GDM1 (cell line): ENCODE results near the gene TCF19.

ENCODE experiments used
- DNase-seq: peaks from one replicate; lab custom pipeline; 2025; lab: John Stamatoyannopoulos, UW

Gene TCF19

DNA sequence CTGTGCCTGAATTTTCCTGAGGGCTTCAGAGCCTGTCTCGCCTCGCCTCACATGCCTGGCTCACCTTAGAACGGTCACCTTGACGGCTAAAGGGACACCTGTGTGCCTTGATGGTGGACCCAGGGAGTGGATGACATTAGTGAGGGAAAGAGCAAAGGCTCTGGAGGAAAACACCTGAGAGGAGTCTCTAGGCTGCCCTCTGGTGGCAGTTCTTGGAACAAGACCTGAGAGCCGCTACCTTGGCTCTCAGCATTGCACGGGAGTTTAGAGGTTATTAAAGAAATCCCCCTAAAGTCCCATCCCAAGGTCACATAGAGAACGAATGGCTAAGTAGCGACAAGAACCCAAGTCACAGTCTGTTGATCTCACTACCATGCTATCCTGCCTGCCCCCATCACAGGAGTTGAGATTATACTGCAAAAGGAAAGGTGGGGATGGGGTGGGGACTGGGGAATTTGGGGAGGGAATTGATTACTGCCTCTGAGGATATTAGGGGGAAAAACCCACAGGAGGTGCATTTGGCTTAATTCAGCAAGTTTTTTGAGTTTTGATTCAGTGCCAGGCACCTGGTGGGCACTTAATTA lies 30.2 kb upstream of the TCF19 start:
- DNase-seq: no peak

DNA sequence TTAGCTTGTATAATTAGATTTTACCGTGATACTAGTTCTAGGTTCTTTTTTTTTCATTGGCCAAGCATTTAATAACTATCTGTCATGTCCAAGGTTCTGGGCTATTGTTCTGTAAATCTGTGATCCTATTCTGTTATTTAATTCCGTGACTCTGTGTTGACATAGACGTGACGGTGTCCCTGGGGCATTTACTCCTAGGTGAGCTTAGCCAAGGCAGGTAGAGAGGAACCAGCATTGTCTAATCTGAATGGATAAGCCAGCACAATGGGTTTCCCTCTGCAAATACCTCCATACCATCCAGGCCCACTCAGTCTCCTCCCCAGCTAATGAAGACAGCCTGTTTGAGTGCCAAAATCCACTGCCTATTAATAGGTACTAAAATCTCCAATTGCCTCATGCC lies 29.3 kb upstream of the TCF19 start:
- no peak for DNase-seq

DNA sequence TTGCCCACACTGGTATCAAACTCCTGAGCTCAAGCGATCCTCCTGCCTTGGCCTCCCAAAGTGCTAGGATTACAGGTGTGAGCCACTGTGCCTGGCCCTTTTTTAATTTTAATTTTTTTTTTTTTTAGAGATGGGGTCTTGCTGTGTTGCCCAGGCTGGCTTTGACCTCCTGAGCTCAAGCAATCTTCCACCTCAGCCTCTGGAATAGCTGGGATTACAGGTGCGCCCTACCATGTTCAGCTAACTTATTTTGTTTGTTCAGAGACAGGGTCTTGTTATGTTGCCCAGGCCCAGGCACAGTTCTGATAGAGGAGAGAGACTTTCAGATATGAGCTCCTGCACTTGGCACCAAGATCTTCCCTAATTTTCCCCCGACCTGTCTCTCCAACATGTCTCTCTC lies 27.6 kb upstream of the TCF19 start:
- no peak for DNase-seq

DNA sequence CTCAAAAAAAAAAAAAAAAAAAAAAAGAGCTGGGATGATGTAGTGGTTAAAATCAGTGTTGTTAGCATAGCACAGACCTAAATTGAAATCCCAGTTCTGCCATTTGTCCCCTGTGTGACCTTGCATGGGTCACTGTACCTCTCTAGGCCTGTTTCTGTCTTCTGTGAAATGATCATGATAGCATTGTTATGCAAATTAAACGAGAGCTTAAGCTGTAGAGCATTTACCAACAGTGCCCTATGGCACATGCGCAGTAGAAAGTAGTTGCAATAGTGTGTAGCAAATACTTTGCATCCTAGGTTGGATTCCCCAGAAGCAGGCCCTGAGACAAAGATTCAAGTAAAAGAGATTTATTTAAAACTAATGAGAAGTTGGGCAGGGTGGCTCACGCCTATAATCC lies 26.8 kb upstream of the TCF19 start:
- no peak for DNase-seq

DNA sequence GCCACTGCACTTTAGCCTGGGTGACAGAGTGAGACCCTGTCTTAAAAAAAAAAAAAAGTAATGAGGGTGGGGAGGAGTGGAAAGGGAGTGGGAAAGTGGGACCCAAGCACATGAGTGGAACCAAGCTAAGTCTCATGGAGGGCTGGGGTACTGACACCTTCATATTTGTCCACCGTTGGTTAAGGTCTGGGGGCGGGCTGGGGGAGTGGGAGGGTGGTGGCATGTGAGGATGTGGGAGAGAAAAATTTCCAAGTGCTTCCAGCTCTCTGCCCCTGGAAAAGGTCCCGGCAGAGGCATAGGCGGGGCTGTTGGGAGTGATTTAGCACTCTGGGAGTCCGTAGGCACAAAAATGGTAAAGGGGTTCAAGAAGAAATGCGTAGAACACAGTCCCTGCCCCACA lies 25.6 kb upstream of the TCF19 start:
- no peak for DNase-seq

DNA sequence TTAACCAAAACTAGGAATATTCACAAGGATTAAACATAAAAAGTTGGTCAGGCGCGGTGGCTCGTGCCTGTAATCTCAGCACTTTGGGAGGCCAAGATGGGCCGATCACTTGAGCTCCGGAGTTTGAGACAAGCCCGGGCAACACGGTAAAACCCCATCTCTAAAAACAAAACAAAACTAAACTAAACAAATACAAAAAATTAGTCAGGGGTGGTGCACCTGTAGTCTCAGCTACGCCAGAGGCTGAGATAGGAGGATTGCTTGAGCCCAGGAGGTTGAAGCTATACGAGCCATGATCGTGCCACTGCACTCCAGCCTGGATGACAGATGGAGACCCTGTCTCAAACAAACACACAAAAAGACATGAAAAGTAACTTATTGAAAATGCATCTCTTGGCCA lies 22.7 kb upstream of the TCF19 start:
- DNase-seq: no peak

DNA sequence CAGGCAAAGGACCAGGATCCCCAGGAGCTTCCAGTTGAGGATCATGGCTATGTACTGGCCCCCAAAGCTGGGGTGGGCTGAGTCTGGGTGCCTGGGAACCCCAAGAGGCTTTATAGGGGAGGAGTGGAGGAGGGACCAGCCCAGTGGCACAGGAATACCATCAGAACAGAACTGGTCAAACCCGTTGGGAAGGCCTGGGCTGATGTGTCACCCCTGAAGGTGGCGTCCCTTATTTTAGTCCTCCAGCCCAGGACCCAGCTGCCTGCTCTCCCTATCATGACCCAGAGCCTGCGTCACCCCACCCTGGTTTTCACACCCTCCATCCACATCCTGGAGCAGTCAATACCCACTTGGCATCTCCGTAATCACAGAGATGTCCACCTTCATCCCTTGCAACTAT lies 19.4 kb upstream of the TCF19 start, which contains the start of gene PSORS1C2:
PSORS1C2 (minus strand) TSS at position 85 of the 400 bp plus-strand sequence; CDS start at position 45, 40 bp downstream.
- DNase-seq: no peak

DNA sequence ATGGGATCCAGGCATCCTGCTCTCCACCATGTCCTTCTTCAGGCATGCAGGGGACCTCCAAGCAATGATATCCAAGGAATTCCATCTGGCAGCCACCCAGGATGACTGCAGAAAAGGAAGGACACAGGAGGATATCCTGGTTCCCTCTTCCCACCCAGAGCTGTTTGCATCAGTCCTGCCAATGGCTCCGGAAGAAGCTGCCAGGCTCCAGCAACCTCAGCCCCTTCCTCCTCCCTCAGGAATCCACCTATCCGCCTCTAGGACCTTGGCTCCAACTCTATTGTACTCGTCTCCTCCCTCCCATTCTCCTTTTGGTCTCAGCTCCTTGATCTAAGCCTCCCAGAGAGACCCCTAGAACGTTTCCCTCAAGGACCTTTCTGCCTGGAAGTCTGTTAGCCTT lies 18.8 kb upstream of the TCF19 start:
- no peak for DNase-seq

DNA sequence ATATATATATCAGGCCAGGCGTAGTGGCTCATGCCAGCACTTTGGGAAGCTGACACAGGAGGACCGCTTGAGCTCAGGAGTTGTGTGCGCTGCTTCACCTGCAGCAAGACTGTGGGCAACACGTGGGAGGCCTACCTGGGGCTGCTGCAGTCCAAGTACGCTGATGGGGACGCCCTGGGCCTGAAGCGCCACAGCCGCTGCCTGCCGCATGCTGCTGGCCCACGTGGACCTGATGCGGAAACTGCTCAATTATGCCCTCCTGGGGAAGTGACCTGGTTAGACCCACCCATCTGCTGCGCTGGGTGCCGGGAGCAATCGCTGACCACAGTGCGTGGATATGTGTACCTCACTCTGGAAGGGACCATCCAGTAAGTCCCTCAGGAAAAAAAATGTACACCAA lies 17.7 kb upstream of the TCF19 start:
- no peak for DNase-seq

DNA sequence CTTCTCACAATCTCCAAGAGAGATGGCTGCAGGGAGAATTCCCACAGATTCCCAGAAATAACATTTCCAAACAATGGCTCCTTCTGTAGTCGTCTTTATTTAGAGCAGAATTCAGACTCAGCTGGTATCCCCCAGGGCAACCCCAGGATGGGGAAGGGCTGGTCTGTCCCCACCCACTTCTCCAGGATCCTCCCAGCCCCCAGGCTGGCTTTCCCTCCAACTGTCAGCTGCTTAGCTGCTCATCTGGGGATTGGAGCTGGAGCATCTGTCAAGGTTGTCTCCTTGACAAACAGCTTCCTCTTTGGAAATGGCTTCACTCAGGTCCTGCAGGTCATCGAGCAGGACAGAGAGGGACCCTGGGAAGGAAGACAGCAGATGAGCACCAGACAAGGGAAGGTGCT lies 16.0 kb upstream of the TCF19 start:
- no peak for DNase-seq

DNA sequence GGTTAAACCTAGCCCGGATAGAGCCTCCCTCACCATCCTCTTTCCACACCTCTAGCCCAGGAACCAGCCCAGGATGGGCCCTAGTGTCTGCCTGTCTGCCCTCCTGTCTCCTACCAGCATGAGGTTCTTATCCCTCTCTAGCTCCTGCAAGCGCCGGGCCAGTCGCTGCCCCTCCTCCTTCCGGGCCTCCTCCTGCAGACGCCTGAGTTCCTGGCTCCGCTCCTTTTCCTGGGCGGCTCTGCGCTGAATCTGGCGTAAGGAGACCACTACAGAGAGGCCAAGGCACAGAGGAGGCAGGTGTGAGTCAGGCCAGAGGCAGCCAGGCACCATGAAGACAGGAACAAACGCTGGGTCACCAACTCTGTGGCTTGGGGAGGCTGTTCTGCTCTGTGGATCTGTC lies 15.2 kb upstream of the TCF19 start:
- no peak for DNase-seq

DNA sequence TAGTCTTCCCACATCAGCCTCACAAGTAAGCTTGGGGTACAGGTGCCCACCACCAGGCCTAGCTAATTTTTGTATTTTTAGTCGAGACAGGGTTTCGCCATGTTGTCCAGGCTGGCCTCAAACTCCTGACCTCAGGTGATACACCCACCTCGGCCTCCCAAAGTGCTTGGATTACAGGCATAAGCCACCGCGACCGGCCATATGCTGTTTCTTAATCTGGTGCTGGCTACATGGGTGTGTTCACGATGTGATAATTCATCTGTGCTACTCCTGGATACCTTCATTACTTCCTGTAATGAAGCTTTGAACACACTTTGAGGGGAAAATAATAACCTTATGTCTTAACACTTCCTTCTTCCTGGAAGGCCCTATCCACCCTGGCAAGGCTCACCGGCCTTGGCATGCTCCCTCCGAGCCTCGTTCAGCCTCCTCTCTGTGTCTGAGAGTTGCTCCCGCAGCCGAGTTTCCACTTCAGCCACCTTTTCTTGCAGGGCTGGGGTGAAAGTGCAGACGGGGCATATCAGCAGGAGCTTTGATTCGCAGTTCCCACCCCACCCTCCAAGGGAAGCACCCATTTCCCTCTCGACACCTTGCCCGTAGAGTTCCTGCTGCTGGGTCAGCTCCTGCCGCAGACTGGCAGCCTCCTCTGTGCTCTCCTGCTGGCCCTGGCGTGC lies 14.0 kb upstream of the TCF19 start:
- no peak for DNase-seq

DNA sequence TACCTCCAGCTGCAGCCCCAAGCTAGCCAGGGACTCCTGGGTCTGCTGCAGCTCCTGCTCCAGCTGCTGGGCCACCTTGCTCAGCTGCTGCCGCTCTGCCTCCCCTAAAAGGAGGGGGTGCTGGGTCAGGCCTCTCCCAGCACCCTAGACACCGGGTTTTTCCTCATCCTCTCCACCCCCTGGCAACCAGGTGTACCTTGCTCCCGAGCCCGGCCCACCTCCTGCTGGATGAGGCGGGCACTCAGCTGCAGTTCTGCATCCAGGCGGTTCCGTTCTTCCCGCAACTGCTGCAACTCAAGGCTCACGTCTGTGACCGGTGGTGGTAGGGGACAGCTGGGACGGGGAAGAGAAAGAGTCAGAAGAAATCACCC lies 13.4 kb upstream of the TCF19 start:
- DNase-seq: no peak

DNA sequence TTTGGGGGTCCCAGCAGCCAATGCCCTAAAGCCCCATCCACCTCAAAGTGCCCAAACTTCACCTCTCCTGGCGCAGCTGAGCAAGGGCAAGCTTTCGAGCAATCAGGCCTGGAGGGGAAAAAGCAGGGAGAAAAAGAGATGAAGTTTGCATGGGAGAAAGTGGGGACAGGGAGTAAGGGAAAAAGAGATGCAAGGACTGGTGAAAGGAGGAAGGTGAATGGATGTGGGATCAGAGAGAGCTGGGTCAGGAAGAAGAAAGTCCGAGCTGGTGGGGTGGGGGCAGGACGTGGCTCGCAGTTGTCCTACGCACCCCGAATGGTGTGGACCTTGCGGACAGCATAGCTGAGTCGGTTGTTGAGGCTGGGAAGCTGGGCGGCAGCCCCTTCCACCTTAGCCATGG lies 13.0 kb upstream of the TCF19 start:
- DNase-seq: no peak

DNA sequence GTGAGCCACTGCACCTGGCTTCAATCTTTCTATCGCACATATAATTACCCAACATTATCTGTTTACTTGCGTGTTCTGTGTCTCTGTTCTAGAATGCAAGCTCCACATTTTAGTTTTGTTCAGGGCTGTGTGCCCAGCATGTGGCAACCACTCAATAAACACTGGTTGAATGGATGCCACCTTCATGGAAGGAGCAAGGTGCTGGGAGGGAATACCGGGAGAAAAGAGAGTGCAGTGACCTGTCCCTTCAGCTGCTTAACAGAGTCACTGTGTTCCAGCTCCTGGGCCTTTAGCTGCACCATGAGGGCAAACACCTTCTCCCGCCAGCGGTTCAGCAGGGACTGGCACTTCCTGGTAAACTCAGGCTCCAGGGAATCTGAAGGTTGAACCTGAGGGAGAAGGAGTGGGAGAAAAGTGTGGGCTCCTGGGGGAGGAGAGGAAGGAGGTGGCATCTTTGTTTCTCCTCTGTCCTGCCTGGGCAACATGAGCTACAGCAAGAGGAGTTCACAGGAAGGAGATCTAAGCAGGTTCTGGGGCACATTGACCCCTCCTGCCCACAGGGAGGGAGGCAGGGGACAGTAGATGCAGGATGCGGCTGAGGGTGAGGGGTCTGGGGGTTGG lies 8.5 kb upstream of the TCF19 start:
- DNase-seq: no peak

DNA sequence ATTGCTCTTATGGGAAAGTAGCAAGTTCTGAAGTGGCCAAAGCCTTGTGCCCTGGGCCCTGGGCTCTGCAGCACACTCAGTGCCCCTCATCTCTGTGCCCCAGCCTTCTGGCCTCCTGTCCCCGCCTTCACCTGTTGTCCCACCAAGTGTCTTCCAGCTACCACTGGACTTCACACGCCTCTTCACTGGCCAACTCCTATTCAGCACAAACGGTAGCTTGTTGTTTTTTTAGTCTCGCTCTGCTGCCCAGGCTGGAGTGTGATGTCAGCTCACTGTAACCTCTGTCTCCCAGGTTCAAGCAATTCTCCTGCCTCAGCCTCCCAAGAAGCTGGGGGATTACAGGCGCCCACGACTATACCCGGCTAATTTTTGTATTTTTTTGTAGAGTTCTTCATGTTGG lies 5.6 kb upstream of the TCF19 start:
- no peak for DNase-seq

DNA sequence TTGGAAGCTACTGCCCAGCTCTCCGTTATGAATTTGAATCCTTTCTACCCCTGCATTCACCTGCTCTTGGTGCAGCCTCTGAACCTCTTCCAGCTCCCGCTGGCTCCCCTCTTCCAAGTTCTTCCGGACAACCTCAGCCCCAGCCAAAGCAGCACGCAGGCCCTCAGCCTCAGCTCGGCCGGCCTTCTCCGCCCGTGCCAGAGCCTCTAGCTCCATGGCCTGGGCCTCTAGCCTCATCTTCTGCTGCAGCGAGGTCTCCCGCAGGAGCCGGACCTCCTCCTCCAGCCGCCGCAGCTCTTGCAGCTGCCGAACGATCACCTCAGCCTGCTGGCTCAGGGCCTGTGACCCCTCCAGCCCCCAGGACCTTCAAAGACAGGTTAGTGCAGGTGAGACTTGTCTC lies 4.0 kb upstream of the TCF19 start:
- DNase-seq: no peak

DNA sequence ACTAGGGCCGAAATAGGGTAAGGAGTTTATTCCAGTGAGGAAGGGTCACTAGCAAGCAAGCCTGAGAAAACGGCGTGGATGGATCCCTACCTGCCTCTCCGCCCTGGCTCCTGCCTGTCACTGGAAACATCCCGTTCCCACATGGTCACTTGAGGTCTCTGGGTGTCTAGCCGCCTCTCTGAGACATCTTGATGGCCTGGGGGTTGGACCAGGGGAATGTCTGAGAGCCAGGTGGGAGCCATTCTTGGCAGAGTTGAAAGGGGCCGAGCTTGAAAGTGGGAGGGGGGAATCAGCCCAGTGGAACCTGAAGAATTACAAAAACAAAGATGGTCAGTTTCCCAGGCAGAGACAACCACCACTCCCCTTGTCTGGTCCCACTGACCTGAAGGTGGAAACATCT lies 1.7 kb upstream of the TCF19 start:
- no peak for DNase-seq

DNA sequence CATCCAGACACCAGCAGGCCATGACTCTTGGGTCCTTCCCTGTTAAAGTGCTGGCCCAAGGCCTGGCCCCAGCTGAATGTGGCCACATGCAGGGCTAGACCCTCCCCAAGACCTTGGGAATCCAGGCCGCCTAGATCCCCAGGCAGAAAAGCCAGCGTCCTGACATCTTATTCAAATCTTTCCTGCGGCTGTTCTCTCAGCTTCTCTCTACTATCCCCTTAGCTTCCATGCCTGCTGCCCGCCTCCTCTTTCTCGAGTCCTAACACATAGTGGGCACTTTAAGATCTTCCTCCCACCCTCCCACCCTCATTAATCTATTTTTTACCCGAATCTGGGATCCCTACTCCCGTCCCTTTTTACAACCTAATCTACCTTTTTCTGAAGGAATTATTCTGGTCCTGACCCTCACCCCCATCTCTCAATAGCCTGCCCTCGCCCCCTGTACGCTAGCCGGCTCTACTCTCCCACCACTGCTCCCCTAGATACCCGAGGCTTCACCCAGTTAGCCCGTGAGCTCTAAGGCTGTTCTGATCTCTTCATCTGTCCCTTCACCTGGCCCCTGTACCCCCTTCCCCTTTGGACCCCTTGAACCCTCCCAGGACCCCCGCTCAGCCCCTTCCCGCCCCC lies 763 bp upstream of the TCF19 start, which contains the start of gene CCHCR1:
CCHCR1 (minus strand) TSS at position 290 of the 627 bp plus-strand sequence; CDS start at position 88, 202 bp downstream.
- DNase-seq: no peak

DNA sequence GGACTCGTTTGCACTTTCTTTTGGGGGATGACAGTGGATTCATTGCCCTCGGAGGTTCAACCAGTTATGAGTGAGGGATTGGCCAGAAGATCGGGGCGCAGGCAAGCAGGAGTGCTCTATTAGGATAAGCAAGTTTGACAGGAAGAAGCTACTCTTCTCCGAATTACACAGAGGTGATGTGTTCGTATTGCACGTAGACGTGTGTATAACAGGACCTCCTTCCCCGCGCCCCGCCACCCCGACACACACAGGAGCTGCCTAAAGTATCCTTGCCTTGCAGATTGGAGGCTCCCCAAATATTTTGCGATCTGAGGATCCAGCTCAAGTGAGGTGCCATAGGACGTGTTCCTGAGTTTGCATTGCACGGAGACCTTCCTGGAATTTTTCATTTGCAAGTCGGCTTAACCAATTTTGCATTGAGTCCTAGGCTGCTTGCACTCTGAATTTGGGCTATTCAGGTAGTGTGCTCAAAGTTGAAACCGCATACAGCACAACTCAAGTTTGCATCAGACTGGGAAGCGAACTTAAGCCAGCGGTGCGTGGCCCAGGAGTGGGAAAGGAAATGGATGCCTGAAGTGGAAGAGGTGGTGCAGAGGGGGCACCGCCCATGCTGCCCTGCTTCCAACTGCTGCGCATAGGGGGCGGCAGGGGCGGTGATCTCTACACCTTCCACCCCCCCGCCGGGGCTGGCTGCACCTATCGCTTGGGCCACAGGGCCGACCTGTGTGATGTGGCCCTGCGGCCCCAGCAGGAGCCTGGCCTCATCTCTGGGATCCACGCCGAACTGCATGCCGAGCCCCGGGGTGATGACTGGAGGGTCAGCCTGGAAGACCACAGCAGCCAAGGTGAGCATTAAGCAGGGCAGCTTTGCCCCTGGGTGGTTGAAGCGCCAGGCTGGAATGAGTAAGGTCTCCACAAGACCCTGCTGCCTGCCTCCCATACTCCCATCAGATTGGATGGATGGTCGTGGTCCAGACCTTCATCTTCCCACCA lies 770 bp downstream of the TCF19 start:
- DNase-seq: peak; percentile 2

DNA sequence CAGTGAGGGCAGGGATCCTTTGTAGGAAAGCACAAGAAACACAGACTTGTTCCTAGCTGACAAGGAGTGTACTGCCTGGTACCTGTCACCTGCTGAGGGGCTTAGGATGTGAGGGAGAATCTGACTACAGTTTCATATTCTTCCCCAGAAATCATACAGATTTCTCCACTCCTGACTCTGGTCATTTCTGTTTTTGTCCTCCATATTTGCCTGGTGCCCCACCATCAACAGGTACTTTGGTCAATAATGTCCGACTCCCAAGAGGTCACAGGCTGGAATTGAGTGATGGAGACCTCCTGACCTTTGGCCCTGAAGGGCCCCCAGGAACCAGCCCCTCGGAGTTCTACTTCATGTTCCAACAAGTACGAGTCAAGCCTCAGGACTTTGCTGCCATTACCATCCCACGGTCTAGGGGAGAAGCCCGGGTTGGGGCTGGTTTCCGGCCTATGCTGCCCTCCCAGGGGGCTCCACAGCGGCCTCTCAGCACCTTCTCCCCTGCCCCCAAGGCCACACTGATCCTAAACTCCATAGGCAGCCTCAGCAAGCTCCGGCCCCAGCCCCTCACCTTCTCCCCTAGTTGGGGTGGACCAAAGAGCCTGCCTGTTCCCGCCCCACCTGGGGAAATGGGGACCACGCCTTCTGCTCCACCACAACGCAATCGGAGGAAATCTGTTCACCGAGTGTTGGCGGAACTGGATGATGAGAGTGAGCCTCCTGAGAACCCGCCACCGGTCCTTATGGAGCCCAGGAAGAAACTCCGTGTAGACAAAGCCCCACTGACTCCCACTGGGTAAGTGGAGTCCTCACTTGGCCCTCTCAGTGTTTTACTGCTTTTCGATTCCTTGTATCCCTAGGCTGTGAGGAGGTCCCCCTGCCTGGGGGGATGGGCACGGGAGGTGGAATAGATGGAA lies 3.1 kb downstream of the TCF19 start:
- DNase-seq: no peak
